Smooth muscle cell of the brain vasculature (primary cell): ENCODE measurements around the gene HDAC7.

Source experiments
- DNase-seq: peaks from one replicate; pipeline ENCODE4 v3.0.0-alpha.2; 2012; ENCODE audit warnings: low read depth, low spot score

The HDAC7 gene

DNA sequence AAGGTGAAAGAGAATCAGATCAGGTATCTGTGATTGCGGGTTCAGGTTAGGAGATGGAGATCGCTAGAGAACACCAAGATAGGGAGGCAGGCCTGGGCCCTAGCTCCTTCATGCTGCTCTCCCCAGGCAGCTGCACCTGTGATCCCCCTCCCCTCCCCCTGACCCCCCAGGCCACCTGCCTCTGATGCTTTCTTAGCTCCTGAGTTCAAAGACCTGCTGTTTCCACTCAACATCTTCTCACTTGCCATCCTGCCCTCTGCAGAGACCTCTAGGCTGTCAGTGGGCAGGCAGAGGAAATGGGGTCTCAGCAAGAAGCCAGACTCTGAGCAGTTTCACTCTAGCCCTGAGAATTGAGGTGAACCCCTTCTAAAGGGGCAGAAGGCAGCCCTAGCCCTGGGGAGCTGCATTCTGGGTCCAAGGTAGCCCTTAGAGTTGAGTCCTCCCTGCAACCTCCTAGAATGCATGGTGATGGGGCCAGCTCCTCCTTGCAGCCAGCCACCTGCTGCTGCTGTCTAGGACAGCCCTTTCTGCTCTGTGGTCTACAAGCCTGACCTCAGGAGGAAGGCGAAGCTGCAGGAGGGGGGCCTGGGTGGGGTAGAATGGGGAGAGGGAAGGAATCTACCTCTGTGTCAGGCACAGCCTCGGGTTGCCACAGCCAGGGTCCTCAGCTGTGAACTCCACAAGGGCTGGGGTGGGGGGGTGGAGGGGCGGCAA lies 53.0 kb downstream of the HDAC7 start:
- DNase-seq, result no peak

DNA sequence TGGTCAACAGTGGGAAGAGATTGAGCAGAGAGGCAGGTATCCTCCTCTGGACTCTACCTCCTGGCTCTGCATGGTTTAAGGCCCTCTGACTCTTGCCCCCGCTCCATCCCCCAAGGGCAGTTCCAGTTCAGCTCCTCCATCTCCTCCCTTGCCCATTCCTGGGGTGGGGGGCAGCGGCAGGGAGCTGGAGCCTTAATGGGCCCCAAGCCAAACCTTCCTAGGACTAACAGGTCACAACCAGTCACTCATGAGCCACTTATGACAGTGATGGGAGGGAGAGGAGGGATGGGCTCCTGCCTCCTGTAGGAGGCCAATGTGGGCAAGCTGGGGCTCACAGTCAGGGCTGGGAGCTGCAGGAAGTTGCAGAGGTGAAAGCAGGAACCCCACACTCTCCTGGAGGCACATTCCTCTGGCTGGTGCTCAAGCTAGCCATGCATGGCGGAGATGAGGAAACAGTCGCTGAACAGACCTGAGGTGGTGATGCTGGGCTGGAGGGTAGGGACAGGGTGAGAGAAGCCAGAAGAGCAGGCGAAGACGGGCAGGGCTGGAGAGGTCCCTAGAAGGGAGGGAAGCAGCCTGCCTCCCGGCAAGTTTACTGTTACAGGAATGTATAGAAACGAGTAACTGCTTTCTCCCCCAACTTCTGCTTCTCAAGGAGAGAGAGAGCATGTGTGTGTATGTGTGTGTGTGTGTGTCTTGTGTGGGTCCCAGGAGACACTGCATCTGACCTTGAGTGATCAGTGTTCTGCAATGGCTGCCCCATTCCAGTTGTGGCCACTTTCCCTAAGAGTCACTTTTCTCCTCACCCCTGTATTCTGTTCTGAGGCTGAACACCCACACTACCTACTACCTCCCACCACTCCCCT lies 56.0 kb downstream of the HDAC7 start:
- DNase-seq, result no peak

DNA sequence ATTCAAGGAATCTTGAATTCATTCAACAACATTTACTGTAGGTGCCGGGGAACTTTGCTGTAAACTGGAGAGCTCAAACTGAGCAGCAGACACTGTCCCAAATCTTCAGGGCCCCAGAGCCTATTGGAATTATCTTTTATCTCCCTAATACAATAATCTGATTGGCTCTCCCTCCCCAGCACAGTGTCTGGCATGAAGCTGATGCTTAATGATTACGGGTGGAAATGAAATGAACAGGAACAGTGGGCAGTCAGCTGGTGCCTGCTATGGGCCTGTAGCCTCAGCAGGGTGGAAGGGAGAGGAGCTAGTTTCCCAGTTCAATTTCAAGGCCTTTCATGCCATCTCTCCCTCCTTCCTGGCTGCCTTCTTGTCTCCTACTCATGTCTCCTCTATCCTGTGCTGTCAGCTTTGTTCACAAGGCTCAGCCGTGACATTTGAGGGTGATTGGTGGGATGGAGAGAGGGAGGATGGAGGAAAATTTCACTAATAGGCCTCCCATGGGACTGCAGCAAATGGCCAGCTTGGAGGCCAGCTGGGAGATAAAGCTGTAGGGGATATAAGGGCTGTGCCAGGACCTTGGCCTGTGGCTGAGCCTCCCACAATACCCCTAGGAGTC lies 56.7 kb downstream of the HDAC7 start:
- DNase-seq, result no peak

GRCh38 chr12:47758834-47759690 lies 60.6 kb downstream of the HDAC7 start, which contains the start of gene RAPGEF3:
Gene RAPGEF3, minus strand, starts transcription at chr12:47758880. Its CDS starts 324 bp downstream, at chr12:47758556.
- no peak for DNase-seq

DNA sequence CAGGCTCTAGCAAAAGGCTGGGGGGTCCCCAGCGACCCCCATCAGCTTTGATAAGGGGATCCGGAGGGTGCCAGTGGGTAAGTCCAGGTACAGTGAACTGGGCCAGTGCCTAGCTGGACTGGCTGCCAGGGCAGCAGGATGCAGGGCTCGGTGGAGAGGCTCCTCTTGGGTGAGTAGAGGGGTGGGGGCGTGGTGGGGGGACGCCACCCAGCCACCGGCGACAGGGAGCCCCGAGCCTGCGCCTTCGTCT lies 61.2 kb downstream of the HDAC7 start:
- DNase-seq, result no peak

DNA sequence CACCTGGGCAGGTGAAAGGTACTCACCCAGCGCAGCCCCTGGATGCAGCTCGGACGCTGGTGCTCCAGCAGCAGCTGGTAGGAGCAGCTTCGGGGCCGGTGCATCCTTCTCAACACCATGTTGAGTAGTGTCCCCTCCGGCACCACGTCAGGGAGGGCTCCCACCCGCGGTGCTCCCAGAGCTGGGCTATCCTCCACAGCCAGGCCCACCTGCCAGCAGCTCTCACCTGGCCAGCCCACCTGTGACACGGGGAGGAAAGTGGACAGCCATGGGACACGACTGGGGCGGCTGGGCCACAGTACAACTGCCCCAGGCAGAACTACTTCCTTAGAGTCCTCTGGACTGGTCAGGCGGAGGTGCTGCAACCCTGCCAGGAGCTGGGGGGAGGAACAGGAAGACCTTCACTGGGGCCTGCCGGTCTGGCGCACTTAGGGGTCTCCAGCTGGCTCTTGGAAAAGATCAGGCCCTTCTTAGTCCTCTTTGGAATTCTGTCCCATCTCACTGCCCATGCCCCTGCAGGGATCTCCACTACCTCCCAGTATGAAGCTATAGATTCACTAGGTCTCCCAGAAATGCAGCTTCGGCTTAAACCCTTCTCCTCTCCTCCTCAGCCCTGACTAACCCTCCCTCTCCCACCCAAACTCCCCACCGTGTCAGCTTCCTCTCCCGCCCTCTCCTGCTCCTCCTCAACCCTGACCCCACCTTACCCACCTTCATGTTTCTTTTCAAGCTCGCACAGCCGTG lies 61.7 kb downstream of the HDAC7 start:
- DNase-seq, result no peak

GRCh38 chr12:47757364-47757839 lies 62.3 kb downstream of the HDAC7 start:
- DNase-seq, result no peak

DNA sequence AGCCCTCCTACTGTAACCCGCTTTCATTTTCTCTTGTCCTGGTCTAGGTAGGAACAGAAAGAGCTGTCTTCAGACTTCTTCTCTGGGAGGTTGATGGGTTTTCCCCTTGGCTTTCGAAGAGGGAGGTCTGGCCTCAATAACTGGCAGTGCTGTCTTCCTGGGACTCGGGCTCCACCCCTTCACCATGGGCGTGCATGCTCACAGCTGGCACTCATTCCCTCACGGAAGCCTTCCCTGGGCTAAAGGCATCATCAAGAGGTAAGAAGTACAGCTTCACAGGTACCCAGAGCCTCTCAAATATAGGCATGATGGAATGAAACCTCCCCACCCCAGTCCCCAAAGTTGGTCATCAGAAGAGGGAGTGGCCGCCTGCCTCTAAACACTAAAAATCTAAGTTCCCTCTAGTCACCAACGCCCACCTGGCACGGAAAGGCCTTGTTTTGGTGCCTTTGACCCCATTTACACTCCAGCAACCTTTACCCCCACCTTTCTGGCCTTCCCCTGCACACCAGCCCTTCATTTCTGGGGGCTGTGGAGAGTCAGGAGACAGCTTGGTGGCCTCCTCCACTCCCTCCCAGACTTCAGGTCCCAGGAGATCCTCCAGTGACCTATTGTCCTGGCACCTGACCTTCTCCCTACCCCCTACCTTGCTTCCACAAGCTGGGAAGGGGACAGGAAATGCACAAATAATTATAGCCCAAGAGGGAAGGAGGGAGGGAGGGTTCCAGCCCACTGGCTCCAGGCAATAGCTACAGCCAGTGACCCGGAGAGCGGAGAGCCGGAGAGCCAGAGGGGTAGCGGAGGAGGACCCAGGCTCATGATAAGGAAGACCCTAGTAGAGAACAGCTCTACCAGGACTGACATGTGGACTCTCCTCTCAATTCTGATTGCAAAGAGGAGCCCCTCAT lies 63.8 kb downstream of the HDAC7 start:
- no peak for DNase-seq

GRCh38 chr12:47754881-47755280 lies 64.8 kb downstream of the HDAC7 start:
- no peak for DNase-seq

DNA sequence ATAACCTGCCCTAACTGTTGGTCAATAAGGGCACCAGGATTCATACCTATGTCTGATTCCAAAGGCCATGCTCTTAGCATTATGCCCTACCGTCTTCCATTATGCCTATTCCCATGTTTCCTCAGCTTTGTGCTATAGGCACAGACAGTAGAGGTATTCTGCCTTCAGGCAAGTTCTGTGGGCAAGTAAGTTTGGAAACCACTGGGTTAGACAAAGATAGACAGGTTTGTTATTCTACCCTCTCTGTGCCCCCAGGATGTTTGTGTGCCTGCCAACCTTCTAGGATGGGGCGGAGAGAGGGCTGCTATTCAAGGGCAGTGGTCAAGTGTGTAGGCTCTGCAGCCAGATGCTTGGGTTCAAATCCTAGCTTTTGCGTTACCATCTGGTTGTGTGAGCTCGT lies 65.6 kb downstream of the HDAC7 start:
- no peak for DNase-seq

- DNase-seq, result no peak
These were observed 66.4 kb downstream of the HDAC7 start for GRCh38 chr12:47753021-47754001.

GRCh38 chr12:47752552-47752951 lies 67.2 kb downstream of the HDAC7 start:
- DNase-seq, result no peak

DNA sequence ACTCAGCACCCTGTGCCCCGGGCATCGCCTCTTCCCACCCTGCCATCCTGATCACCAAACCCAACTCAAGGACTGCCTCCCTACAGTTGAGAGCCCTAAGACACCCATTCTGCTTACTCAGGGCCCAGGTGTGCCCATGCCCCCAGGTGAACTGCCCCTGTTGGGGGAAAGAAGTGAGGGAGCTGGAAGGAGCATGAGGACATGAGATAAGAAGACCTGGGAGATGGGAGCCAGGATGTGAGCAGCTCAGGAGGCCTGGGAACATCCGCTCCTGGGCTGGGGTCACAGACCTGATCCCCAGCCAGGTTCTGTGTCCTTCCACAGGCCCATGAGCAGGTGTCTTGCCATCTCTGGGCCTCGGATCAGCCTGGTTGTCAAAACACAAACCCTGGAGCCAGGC lies 67.6 kb downstream of the HDAC7 start:
- DNase-seq, result no peak

GRCh38 chr12:47751561-47751960 lies 68.1 kb downstream of the HDAC7 start:
- no peak for DNase-seq

DNA sequence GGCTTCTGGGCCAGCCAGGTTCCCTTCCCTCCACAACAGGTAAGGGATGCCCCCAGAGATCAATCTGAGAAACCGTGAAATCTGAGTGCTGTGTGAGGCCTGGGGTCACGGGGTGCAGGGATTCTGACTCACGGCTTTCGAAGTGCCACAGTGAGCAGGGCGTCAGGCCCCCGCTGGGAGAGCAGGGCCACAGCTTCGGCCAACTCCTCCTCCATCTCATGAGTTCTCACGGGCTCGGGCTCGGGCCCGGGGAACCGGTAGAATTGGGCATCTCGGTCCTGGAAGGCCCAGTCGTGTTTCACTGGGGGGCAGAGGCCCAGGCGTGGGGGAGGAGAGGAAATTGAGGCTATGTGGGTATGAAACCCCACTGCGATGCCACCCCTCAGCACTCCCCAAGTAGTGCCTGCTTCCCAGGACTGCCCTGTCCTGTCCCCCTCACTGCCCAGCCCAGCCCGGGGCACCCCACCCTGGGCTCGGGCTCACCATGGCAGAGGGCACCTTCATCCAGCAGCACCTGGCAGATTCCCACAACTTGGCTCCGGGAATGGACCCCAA lies 68.7 kb downstream of the HDAC7 start:
- no peak for DNase-seq

- no peak for DNase-seq
These were observed 69.4 kb downstream of the HDAC7 start for GRCh38 chr12:47750229-47750798.

DNA sequence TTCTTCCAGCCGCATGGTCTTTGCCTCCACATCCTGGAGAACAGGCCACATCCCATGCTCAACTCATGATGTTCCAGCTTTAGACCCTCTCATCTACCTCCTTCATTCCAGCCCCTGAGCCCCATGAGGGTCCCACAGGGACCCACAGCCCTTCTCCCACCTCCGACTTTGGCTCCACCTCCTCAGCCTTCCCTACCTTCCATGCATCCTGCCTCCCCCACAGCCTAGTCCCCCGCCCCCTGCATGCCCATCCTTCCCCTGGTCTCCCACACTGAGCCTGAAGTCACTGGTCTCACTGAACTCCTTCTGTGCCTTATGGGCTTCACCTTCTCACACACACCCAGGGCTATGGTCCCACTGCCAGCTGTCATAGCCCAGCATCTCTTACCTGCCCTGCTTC lies 70.8 kb downstream of the HDAC7 start:
- no peak for DNase-seq

- DNase-seq, result no peak
These were observed 71.2 kb downstream of the HDAC7 start for GRCh38 chr12:47748507-47748828.
